ENCODE data around the gene TMC1.
A peak's percentile ranks its signal among the peaks of the same experiment; 100 is the strongest.
"Not testable (repeated sequence)": the region's sequence is repeated elsewhere in the genome, so short reads cannot be mapped to it uniquely, and the experiment has no call there.

TMC1 gene

DNA sequence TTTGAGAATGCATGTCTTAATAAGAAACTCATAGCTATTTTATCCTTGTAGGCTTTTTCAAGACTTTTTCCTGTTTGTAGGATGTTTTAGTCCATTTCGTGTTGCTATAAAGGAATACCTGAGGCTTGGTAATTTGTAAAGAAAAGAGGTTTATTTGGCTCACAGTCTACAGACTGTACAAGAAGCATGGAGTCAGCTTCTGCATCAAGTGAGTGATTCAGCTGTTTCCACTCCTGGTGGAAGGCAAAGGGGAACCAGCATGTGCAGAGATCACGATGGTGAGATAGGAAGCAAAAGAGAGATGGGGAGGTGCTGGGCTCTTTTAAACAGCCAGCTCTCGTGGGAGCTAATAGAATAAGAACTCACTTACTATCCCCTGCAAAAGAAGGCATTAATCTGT lies 254.2 kb downstream of the TMC1 start:
- DNase-seq, result no peak

DNA sequence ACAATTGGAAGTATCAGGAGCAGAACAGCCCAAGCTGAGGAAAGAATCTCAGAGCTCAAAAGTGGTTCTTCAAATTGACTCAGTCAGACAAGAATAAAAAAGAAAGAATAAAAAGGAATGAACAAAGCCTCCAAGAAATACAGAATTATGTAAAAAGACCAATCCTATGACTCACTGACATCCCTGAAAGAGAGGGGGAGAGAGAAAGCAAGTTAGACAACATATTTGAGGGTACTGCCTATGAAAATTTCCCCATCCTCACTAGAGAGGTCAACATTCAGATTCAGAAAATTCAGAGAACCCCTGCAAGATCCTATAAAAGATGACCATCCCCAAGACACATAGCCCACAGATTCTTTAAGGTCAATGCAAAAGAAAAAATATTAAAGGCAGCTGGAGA lies 258.2 kb downstream of the TMC1 start:
- no peak for DNase-seq

DNA sequence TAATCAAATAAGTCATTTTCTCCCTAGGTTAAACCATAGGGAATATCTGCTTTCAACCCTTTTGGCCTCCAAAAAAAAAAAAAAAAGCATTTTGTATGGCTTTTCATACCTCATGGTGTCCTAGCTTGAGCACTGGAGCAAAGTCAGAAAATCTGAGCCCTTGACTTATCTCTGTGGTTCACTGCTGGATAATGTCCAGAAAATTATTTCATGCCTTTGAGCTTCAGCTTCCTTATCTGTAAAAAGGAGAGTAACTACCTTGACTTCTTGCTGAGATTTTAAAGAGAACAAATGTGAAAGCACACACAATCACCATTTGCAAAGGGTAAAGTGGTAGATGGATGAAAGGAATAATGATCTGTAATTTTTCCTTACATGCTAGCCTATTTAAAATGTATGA lies 265.5 kb downstream of the TMC1 start:
- no peak for DNase-seq

DNA sequence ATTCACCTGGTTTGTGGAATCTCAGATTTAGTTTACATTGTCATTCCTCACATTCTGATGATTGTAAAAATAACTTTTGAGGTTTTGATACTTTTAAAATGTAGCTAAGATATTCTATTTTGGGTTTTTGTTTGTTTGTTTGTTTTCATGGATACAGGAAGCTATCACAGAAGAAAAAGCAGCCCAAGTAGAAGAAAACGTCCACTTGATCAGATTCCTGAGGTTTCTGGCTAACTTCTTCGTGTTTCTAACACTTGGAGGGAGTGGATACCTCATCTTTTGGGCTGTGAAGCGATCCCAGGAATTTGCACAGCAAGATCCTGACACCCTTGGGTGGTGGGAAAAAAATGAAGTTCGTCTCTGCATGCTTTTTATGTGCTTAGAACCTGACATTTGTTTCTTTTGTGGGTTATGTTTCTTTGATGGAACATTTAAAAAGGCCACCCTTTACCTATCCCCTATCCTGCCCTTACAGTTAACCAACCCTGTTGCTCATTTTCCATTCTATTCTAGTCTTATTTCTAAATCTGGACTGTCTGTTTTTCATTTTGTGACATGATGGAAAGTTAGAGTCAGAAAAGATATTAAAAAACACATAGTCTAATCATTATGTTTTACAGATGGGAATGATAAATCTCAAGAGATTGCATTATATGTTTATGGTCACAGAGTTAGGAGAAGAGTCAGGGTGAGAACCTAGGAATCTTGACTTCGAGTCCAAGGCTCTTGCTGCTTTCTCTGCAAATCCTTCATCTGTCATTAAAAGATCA lies 267.7 kb downstream of the TMC1 start:
- DNase-seq, result no peak

DNA sequence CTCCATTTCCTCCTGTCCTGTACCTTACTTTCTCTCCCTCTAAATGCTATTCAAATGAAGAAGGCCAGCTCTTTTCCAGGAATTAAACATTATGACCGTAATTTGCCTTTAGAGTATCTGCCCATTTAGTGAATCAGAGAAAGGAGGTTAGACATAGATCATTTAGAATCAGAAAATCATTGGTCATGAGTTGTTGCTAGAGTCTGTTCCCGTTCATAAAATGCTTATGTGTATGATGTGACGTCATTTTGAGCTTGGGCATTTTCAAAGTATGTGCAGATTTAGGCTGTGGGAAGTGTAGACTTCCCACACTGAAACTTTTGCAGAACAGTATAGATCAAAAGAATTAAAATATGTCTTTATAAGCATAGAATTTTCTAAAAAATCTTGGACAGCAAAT lies 268.5 kb downstream of the TMC1 start:
- DNase-seq, result no peak

DNA sequence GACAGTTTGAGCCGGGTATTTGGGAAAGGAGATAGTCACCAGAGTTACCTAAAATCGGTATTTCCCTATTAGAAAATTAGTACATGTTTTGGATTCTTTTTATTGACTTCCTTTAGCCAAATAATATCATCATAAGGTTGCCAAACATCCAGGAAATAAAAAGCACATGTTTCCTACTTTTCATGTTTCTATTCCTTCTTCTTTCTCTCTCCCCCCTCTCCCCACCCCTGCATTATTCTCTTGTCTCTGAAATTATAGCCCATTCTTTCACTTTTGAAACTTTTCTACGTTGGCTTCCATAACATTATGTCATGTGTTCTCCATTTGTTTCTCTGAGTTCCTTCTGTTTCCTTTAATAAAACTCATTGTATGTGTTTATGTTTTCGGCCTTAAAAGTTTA lies 269.6 kb downstream of the TMC1 start:
- no peak for DNase-seq

DNA sequence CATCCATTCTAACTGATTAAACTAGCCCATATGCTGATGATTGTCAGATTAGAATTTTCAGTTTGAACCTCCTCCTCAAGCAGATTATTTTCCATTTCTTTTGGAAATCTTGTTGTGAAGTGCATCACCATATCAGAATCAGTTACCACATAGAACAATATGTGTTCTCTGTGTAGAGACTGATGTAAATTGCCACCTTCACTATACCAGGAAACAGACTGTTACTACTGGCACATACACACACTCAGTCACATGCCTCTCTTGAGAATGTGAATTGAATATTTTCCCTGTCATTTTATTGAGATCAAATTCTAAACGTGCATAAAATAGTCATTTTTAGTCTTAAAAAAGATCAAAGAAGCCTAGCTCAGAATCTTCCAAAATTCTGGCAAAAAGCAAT lies 270.0 kb downstream of the TMC1 start:
- DNase-seq, result no peak

DNA sequence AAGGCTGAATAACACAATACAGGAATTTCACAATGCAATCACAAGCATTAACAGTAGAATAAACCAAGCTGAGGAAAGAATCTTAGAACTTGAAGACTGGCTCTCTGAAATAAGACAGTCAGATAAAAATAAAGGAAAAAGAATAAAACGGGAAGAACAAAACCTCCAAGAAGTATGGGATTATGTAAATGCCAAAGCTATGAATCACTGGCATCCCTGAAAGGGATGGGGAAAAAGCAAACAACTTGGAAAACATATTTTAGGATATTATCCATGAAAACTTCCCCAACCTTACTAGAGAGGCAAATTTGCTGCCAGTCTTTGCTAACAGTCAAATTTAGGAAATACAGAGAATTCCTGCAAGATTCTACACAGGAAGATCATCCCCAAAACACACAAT lies 273.5 kb downstream of the TMC1 start:
- no peak for DNase-seq

DNA sequence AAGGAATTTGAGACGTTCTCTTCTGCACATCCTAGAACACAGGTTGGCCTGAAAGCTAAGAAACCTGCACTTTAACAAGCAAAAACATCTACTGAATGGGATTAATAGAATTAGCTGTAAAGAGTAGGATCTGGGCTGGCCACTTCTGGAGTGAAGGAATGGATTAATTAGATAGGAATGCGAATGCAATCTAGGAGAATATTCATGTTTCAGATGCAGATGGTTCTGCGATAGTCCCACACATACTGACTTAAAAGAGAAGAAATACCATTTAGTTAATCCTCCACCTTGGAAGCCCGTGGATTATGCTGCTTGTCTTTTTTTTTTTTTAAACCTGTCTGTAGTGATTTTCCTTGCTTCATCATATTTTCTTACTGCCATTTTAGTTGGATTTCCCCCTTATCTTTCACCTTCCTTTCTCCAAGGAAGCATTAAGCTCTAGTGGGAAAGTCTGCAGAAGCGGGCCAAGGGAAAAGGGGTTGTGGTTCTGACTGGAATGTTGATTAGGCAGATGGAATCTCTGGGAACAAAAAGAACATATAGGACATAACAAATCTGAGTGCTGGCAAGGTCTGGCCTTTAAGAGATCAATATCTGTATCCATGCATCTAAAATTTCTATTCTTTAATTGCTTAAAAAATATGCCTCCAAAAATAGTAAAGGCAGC lies 279.1 kb downstream of the TMC1 start:
- no peak for DNase-seq

DNA sequence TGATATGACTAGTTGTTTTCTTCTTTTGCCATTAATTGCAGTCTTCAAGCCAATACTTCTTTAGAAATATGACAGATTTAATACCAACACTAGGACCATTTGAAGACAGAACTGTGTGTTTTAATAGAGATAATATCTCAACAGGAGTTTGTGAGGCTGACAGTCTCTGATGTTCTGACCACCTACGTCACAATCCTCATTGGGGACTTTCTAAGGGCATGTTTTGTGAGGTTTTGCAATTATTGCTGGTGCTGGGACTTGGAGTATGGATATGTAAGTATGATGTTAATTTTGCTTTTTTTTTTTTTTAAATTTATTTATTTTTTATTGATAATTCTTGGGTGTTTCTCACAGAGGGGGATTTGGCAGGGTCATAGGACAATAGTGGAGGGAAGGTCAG lies 283.8 kb downstream of the TMC1 start:
- DNase-seq, result no peak

DNA sequence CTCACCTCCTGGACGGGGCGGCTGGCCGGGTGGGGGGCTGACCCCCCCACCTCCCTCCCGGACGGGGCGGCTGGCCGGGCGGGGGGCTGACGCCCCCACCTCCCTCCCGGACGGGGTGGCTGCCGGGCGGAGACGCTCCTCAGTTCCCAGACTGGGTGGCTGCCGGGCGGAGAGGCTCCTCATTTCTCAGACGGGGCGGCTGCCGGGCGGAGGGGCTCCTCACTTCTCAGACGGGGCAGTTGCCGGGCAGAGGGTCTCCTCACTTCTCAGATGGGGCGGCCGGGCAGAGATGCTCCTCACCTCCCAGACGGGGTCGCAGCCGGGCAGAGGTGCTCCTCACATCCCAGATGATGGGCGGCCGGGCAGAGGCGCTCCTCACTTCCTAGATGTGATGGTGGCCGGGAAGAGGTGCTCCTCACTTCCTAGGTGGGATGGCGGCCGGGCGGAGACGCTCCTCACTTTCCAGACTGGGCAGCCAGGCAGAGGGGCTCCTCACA lies 285.0 kb downstream of the TMC1 start:
- not testable (repeated sequence) for DNase-seq

DNA sequence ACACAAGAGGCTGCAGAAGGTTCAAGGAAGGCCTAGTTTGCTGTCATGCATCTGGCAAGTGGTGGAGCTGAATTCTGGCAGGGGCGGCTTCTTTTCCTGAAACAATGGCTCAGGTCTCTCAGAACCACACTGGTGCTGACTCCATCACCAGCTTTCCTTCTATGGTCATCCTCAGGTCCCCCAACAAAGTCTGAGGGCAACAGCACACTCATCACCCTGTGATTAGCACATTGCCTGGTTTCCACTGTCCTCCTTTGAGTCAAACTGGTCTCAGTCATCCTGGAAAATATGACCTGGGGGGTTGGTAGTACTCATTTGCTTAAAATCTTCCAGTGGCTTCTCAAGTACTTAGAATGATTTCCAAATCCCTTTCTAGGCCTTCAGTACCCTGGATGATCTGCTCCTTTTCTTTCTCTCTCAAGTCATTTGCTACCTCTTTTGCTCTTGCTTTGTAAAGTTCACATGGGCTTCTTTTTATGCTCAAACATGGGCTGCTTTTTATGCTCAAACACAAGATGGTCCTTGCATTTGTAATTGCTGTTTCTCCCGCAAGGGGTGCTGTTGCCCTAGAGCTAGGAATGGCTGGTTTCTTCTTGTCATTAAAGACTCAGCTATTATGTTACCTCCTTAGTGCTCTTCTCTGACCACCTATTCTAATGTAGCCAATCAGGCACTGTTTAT lies 286.5 kb downstream of the TMC1 start:
- peak; percentile 6 for DNase-seq

DNA sequence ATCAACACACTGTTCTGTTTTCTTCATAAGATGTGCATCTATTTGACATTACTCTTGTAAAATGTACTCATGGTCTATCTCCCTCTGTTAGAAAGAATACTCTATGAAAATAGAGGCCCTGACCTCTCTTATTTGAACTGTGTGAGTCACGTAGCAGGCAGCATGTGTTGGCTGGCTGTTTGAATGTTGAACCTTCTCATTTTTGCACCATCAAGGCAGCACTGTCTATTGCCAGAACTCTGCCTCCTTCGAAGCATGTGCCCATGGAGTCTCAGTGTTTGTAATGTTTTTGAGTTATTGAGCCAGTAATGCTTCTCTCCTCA lies 287.0 kb downstream of the TMC1 start:
- no peak for DNase-seq

DNA sequence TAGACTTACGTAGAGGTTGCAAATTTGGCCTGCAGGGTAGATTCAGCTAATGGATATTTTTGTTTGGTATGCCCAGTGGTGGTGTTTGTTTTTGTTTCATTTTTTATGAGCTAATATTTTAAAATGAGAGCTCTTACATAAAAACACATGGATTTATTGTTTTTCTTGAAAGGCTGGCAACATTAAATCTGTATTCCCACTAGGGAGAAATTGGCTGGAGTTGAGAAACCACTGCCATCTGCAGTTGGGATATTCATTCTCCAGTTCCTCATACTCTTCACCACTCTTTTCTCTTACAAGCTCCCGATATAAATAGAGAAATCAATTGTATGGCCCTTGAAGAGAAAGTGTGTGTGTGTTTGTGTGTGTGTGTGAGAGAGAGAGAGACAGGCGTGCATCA lies 288.2 kb downstream of the TMC1 start:
- DNase-seq, result no peak

DNA sequence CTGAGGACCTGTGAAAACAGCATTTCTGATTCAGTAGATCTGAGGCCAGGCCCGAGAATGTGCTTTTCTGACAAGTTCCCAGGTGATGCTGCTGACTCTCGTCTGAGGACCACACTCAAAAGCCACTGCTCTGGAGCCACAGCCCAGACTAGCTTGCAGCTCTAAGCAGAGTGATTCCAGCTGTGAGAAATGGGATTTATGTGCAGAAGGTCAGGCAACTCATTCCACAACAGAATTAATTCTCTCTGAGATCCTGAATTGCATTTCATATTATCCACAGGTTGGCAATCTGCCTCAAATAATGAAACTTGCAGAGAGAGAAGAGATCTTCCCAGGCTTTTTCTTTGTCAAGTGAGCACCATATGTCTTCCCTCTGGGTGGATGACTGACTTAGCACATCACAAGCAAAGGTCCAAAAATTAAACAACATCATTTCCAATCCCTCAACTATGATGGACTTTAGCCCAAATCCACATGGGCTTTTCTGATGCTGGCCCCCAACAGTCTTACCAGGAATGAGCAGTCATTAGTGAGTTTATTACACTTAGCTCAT lies 291.2 kb downstream of the TMC1 start:
- DNase-seq, result no peak

DNA sequence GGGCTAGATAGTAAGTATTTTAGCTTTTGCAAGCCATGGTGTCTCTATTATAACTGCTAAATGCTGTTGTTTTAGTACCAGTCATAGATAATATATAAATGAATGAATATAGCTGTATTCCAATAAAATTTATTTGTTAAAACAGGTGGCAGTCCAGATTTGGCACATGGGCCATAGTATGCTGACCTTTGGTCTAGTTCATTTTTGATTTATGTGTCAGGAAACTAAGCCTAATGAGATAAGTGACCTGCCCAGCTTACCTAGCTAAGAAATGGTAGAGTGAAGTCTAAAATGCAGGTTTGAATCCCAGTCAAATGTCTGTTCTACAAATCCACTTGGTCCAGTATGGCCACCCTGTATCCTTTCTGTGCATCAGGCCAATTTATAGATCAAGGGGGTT lies 292.1 kb downstream of the TMC1 start:
- no peak for DNase-seq

DNA sequence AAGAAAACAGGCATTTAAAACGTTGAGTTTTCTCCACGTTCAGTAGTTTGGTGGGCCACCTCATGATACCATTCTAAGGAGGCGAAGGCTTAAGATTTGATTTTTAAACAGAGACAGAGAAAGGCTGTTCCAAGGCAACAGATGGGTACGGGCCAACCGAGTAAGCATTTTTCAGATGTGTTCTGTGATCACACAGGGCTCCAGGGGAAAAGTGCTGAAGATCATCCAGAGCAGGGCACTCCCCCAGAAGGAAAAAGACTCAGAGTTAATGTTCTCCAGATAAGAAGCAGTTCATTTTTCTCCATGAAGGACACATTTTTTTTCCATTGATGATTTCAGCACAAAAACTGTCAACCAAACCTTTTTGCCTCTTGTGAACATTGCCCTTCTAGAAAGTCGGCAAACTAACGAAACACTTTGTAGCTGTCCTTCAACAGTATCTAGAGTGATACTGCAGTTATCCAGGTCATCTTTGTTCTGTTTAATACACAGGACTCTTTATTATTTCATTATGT lies 292.7 kb downstream of the TMC1 start:
- no peak for DNase-seq

DNA sequence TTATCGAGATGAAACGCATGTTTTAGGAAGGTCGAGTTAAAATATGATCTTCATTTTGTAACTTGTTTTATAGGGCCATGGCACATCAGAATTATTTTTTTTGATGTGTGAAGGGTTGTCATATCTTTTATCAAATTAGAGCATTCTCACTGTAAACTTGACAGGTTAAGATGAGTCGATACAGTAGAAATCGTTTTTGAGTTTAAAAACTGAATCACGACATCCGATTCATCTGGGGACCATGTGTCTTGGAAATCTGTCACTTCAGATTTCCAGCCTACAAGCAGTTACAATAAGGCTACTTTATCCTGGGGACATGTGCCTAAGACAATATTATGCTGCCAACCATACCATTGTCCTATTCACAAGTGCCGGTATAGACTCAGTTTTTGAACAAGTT lies 295.3 kb downstream of the TMC1 start:
- DNase-seq, result no peak

DNA sequence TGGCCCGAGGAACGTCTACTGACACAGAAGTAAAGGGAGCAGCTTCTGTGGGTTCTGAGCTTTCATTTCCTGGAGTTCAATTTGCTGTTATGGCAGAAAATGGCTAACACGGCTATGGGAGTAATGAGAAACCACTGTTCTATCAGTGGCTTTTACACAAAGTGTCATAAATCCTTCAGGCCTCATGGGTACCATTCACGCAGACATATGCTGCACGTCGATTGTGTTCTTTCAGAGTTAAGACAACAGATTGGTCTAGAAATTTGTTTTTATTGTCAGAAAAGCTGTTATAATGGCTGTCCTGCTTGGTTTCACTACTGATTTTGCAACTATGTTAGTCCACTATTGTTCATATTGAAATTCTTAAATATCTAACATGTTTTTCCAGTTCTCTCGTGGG lies 296.0 kb downstream of the TMC1 start:
- no peak for DNase-seq

DNA sequence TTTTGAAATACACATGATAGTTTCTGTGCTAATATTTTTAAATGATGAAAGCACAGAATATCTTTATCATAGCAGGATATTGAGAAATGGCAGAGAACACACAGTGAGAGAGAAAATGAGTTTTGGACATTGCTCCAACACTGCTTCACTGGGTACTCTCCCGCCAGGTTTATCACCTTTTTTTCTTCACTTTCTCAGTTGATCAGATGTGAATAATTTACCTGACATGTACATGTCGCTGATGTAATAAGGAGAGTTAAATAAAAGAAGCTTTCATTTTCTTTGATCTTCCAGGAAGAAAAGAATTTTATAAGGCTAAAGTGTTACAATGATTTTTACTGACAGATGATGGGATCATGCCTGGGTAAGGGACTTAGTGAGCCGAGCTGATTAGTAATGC lies 297.0 kb downstream of the TMC1 start:
- DNase-seq, result no peak

DNA sequence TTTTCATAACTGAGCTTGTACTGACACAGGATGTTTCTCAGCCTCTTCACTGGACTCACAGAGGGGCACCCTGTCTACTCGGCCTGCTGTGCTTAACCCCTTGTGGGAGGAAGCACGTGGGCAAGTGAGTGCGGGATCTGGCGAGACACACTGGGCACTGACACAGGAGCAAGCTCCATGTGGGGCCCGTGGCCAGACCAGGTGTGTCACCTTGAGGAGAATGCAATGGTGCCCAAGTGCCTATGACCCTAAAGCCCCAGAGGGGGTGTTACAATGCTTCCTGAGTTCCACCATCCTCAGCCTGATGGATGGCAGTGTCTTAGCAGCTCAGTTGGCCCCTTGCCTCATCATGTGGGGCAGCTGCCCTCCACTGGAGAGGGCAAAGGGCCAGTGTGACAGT lies 302.6 kb downstream of the TMC1 start:
- DNase-seq, result no peak

DNA sequence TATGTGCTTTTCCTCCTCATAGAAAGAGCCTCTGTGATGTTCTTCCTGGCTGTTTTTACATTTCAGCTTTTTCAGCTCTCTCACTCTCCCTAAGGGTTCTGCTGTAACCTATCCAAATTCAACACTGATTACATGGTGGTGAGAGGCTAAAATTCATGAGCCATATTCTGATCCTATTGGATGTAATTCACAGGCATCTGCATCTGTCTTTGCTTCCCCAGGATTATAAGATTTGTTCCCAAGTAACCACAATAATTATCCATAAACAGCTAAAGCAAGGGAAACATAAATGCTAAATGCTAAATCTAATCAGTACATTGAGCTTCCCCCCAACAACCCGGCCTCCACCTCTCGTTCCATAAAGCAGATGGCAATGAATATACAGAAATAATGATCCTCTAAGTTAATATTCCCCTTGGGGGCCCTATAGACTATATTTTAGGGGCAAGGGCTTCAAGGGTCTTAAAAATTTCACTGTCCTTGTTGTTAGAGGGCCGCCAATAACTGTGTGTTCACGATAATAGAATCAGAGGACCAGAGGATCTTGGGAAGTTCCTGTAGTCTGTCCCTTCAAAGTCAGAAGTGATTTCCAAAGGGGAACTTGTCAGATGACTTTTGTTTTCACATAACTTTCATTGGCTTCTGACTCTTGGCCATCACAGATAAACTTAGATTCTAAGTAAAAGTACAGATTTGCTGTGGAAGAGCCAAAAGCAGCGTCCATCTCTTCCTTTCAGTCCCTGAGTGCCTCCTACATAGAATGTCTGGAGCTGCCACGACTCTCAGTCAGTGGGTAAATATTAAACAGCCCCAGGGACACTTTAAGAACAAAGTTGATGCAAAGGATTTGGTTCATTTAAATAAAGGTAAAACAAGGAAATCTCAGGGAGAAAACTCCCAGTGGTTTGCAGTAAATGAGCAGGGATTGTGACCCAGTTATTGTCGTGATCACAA lies 305.9 kb downstream of the TMC1 start:
- DNase-seq, result no peak
